GM18520 (cell line): ENCODE data around the gene TFEB.

Experiments used
- ATAC-seq: cut with Tn5 transposase; IDR thresholded peaks from one replicate; pipeline ENCODE4 v1.9.1; 2021; ENCODE audit not compliant: unreplicated experiment

Gene TFEB

GRCh38 chr6:41677124-41677921 lies 58.1 kb downstream of the TFEB start:
- no peak for ATAC-seq

GRCh38 chr6:41676431-41676830 lies 59.0 kb downstream of the TFEB start:
- no peak for ATAC-seq

- no peak for ATAC-seq
These were observed 59.4 kb downstream of the TFEB start for GRCh38 chr6:41675992-41676391.

GRCh38 chr6:41675176-41675775 lies 60.1 kb downstream of the TFEB start:
- no peak for ATAC-seq

GRCh38 chr6:41674231-41675000 lies 61.0 kb downstream of the TFEB start:
- no peak for ATAC-seq

- no peak for ATAC-seq
These were observed 61.8 kb downstream of the TFEB start for GRCh38 chr6:41673704-41674000.

GRCh38 chr6:41672816-41673703 lies 62.3 kb downstream of the TFEB start:
- no peak for ATAC-seq

- no peak for ATAC-seq
These were observed 63.4 kb downstream of the TFEB start for GRCh38 chr6:41672016-41672415.

- no peak for ATAC-seq
These were observed 64.0 kb downstream of the TFEB start for GRCh38 chr6:41671376-41671775.

GRCh38 chr6:41670703-41671360 lies 64.6 kb downstream of the TFEB start:
- no peak for ATAC-seq

- no peak for ATAC-seq
These were observed 66.4 kb downstream of the TFEB start for GRCh38 chr6:41668968-41669367.

GRCh38 chr6:41667195-41667594 lies 68.2 kb downstream of the TFEB start:
- ATAC-seq: no peak

GRCh38 chr6:41664271-41664670 lies 71.1 kb downstream of the TFEB start:
- ATAC-seq: no peak

- no peak for ATAC-seq
These were observed 71.8 kb downstream of the TFEB start for GRCh38 chr6:41663568-41663967.

- no peak for ATAC-seq
These were observed 75.5 kb downstream of the TFEB start for GRCh38 chr6:41659935-41660334.

GRCh38 chr6:41658636-41659035 lies 76.8 kb downstream of the TFEB start:
- ATAC-seq: no peak

GRCh38 chr6:41657131-41658094 lies 78.0 kb downstream of the TFEB start:
- ATAC-seq: no peak

GRCh38 chr6:41656002-41656691 lies 79.3 kb downstream of the TFEB start:
- ATAC-seq: no peak

- ATAC-seq: no peak
These were observed 79.8 kb downstream of the TFEB start for GRCh38 chr6:41655646-41656001.
